OCI-LY7 (cell line): ENCODE data around the gene ALPL. TPM values are rescaled to one million over a fixed set of nuclear protein-coding genes. Genes with fewer than 3 reads are reported as not detected.
A peak's percentile ranks its signal among the peaks of the same experiment; 100 is the strongest.

Source experiments
- BruUV-seq: library from RNA; stranded (reverse); fragments of 400-500 nt; replicated peaks from 2 replicates; lab custom pipeline; 2021; lab: Mats Ljungman, UMichigan
- CTCF ChIA-PET: fragments of 300-600 bp; sonication (Branson Sonifier 250); formaldehyde crosslinking; loops from one replicate; lab custom pipeline; 2022; ENCODE audit warnings: antibody characterized with exemption; ENCODE audit not compliant: unreplicated experiment; lab: Charles Lee
- POLR2A ChIA-PET: fragments of 300-600 bp; sonication (Branson Sonifier 250); formaldehyde crosslinking; loops from one replicate; lab custom pipeline; 2022; ENCODE audit warnings: antibody characterized with exemption; lab: Charles Lee
- DNase-seq: peaks from one replicate; pipeline ENCODE4 v3.0.0-alpha.2; 2015; ENCODE audit warnings: low spot score
- H2AFZ ChIP-seq: fragments of 200-600 bp; sonication (generic), shearing (Covaris generic); 2 replicates; pipeline ENCODE4 v1.6.1; 2014; ENCODE audit warnings: mild to moderate bottlenecking, antibody characterized with exemption, low read length, moderate library complexity
- H3K27ac ChIP-seq: fragments of 200-600 bp; sonication (generic); 2 replicates; pipeline ENCODE4 v1.5.1; 2014; ENCODE audit warnings: mixed run types, low read depth, mild to moderate bottlenecking, moderate library complexity, low read length, inconsistent platforms; ENCODE audit not compliant: poor library complexity, severe bottlenecking
- H3K36me3 ChIP-seq: fragments of 200-600 bp; sonication (generic); 2 replicates; pipeline ENCODE4 v1.6.1; 2014; ENCODE audit warnings: mild to moderate bottlenecking, antibody characterized with exemption, low read length, moderate library complexity, mixed read lengths; ENCODE audit not compliant: insufficient read depth
- H3K4me1 ChIP-seq: fragments of 200-600 bp; sonication (generic); 2 replicates; pipeline ENCODE4 v1.5.1; 2014; ENCODE audit warnings: mild to moderate bottlenecking, low read length; ENCODE audit not compliant: insufficient read depth, poor library complexity, severe bottlenecking
- H3K4me2 ChIP-seq: fragments of 200-600 bp; sonication (generic); 2 replicates; pipeline ENCODE4 v1.6.1; 2014; ENCODE audit warnings: mild to moderate bottlenecking, low read length
- H3K4me3 ChIP-seq: fragments of 200-600 bp; sonication (generic); 2 replicates; pipeline ENCODE4 v1.5.1; 2014; ENCODE audit warnings: mild to moderate bottlenecking, low read depth, low read length; ENCODE audit not compliant: poor library complexity, severe bottlenecking
- H3K79me2 ChIP-seq: fragments of 200-600 bp; sonication (generic); 2 replicates; pipeline ENCODE4 v1.6.1; 2016; ENCODE audit warnings: low read depth, mild to moderate bottlenecking, low read length, moderate library complexity, mixed read lengths; ENCODE audit not compliant: insufficient read depth
- H3K9me2 ChIP-seq: fragments of 200-600 bp; sonication (generic); 2 replicates; pipeline ENCODE4 v1.6.1; 2016; ENCODE audit warnings: mild to moderate bottlenecking, low read length, mixed read lengths; ENCODE audit not compliant: insufficient read depth
- H3K9me3 ChIP-seq: fragments of 200-600 bp; sonication (generic); 2 replicates; pipeline ENCODE4 v1.6.1; 2014; ENCODE audit warnings: mild to moderate bottlenecking, mixed run types, low read length, mixed read lengths
- H4K20me1 ChIP-seq: fragments of 200-600 bp; sonication (generic); 2 replicates; pipeline ENCODE4 v1.6.1; 2014; ENCODE audit warnings: mild to moderate bottlenecking, antibody characterized with exemption, low read length, moderate library complexity, mixed read lengths; ENCODE audit not compliant: insufficient read depth
- EZH2phosphoT487 ChIP-seq: fragments of 200-600 bp; sonication (generic); IDR thresholded peaks from 2 replicates; pipeline ENCODE4 v1.6.1; 2018; ENCODE audit warnings: low read depth, borderline replicate concordance, mild to moderate bottlenecking, mixed run types, antibody characterized with exemption, low read length, moderate library complexity, mixed read lengths
- intact Hi-C: fragments of 100-400 bp; cut with micrococcal nuclease; formaldehyde crosslinking; loops from one replicate; pipeline ENCODE4 v1.10.0; 2022; ENCODE audit not compliant: unreplicated experiment
- total RNA-seq, 2 experiments: library from RNA; depleted of rRNA in 1 of 2; stranded (reverse); fragments of >200 nt in 1 of 2; shearing (Covaris generic) in 1 of 2; gene quantifications; 2 replicates each; pipeline ENCODE4 v1.2.3, GENCODE V29; 2014 to 2022
- TF ChIP-seq, protein P1 (sequence below): fragments of 200-600 bp; sonication (generic); conservative IDR thresholded peaks from 2 replicates; pipeline ENCODE4 v1.5.1; 2014; ENCODE audit warnings: mild to moderate bottlenecking, antibody characterized with exemption, low read length, moderate library complexity, mixed read lengths

ALPL gene
- total RNA-seq, 2 experiments from 2014 or later = not detected

DNA sequence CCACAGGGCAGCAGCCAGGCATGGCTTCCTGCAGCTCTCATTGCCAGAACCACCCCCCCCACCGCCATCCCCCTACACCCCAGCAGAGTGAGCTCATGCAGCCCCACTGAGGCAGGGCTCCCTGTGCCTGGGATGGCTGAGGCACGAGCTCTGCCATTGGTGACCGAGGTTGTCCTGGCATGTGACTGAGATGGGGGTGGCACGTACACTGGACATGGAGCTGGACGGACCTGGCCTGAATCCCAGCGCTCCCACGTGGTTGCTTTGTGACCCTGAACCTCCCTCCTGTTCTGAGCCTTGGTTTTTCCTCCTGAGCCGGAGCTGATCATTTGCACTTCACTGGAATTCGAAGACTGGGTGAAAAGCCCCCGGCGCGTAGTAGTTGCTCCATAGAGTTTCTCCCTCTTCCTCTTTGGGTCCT, 28.3 kb downstream of the ALPL start:
- no peak overlapping the region for H3K27ac ChIP-seq
- no peak overlapping the region for H3K4me2 ChIP-seq
- ChIA-PET CTCF (no interaction called here), POLR2A (interaction anchor here (0.6 kb wide), 1 partner anchor 1983 kb away, joined by 4 read pairs; no protein-coding TSS in a partner anchor)
- H3K9me2 ChIP-seq = no peaks in the 10 kb centered on the region
- intact Hi-C loops = no loop called here
- no peaks in the 10 kb centered on the region for H3K9me3 ChIP-seq
- no TSS peak for BruUV-seq
- no peaks in the 10 kb centered on the region for H3K79me2 ChIP-seq
- no peak overlapping the region for H3K4me3 ChIP-seq
- no peak for DNase-seq
- H3K36me3 ChIP-seq = no peaks in the 10 kb centered on the region
- TF ChIP-seq, protein P1, sequence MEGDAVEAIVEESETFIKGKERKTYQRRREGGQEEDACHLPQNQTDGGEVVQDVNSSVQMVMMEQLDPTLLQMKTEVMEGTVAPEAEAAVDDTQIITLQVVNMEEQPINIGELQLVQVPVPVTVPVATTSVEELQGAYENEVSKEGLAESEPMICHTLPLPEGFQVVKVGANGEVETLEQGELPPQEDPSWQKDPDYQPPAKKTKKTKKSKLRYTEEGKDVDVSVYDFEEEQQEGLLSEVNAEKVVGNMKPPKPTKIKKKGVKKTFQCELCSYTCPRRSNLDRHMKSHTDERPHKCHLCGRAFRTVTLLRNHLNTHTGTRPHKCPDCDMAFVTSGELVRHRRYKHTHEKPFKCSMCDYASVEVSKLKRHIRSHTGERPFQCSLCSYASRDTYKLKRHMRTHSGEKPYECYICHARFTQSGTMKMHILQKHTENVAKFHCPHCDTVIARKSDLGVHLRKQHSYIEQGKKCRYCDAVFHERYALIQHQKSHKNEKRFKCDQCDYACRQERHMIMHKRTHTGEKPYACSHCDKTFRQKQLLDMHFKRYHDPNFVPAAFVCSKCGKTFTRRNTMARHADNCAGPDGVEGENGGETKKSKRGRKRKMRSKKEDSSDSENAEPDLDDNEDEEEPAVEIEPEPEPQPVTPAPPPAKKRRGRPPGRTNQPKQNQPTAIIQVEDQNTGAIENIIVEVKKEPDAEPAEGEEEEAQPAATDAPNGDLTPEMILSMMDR = no peak
- TF ChIP-seq EZH2phosphoT487 = no peak
- no peaks in the 10 kb centered on the region for H4K20me1 ChIP-seq
- H3K4me1 ChIP-seq = no peaks in the 10 kb centered on the region
- no peak overlapping the region for H2AFZ ChIP-seq

DNA sequence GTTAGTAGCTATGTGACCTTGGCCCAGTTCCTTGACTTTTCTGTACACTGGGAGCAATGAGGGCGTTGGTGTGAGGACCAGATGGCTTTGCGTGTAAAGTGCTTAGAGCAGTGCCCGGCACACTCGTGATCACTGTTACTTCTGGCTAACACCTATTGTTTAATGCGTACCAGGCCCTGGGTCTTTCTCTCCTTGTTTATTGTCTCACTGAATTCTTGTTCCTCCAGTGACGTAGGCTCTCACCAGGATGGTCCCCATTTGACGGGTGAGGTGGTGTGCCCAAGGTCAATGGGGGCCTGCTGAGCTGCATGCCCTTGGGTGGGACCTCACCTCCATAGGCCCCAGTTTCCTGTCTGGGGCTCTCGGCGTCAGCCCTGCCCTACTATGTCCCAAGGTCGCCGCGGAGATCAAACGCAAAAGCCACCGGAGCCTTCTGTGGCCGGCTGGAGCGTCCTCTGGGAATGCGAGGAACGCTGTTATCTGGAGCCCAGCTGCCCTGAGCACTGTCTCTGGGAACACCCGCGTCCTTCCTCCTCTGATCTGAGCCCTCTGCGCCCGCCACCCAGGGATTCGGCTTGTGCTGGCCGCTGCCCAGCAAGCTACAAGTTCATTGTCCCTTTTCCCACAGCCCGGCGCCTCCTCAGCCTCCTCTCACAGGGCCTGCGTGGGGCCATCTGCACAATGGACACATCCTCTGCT, 28.9 kb downstream of the ALPL start:
- BruUV-seq = no TSS peak
- Histone ChIP-seq H4K20me1 (no peaks in the 10 kb centered on the region), H3K79me2 (no peaks in the 10 kb centered on the region), H3K27ac (no peak overlapping the region), H3K4me2 (no peak overlapping the region), H3K4me1 (no peaks in the 10 kb centered on the region), H3K36me3 (no peaks in the 10 kb centered on the region), H3K4me3 (no peak overlapping the region), H3K9me3 (no peaks in the 10 kb centered on the region), H3K9me2 (no peaks in the 10 kb centered on the region), H2AFZ (no peak overlapping the region)
- intact Hi-C loops = no loop called here
- TF ChIP-seq EZH2phosphoT487 = no peak
- TF ChIP-seq, protein P1 = no peak
- DNase-seq = no peak
- ChIA-PET CTCF (no interaction called here), POLR2A (interaction anchor here (0.6 kb wide), 1 partner anchor 1982 kb away, joined by 4 read pairs; no protein-coding TSS in a partner anchor)

DNA sequence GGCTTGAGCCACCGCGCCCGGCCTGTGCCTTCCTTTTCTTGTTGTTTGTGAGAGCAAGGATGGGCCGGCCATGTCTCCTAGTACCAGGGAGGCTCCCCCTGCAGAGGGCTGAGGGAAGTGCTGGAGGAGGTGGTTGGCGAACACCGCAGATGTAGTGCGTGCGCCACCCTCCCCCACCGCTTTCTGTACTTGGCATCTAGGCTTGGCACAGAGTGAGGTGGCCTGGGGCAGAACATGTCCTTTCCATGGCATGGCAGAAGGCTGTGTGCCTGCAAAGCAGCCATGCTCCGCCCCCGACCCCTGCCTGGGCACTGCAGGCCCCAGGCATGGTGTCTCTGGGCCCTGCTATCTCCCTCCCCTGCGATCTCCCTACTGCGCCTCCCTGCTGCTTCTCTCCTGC, 30.7 kb downstream of the ALPL start:
- no peak for DNase-seq
- no peak for TF ChIP-seq EZH2phosphoT487
- TF ChIP-seq, protein P1 = peak; percentile 51
- no peaks in the 10 kb centered on the region for H3K4me1 ChIP-seq
- no peak overlapping the region for H2AFZ ChIP-seq
- no peak overlapping the region for H3K4me3 ChIP-seq
- H3K9me2 ChIP-seq = no peaks in the 10 kb centered on the region
- H3K27ac ChIP-seq = no peak overlapping the region
- ChIA-PET POLR2A (no interaction called here), CTCF (interaction anchor here (0.6 kb wide), 1 partner anchor 462 kb away, joined by 3 read pairs; no protein-coding TSS in a partner anchor)
- no peaks in the 10 kb centered on the region for H3K36me3 ChIP-seq
- no peak overlapping the region for H3K4me2 ChIP-seq
- H3K9me3 ChIP-seq = no peaks in the 10 kb centered on the region
- intact Hi-C loops = no loop called here
- H4K20me1 ChIP-seq = no peaks in the 10 kb centered on the region
- BruUV-seq = no TSS peak
- no peaks in the 10 kb centered on the region for H3K79me2 ChIP-seq
